HG02798 (cell line): ENCODE results near the gene TRIM8.
A peak's percentile ranks its signal among the peaks of the same experiment; 100 is the strongest.

ENCODE experiments used
- ATAC-seq: cut with Tn5 transposase; IDR thresholded peaks from one replicate; pipeline ENCODE4 v1.9.1; 2021; ENCODE audit warnings: mild to moderate bottlenecking; ENCODE audit not compliant: unreplicated experiment, poor library complexity

TRIM8 gene

DNA sequence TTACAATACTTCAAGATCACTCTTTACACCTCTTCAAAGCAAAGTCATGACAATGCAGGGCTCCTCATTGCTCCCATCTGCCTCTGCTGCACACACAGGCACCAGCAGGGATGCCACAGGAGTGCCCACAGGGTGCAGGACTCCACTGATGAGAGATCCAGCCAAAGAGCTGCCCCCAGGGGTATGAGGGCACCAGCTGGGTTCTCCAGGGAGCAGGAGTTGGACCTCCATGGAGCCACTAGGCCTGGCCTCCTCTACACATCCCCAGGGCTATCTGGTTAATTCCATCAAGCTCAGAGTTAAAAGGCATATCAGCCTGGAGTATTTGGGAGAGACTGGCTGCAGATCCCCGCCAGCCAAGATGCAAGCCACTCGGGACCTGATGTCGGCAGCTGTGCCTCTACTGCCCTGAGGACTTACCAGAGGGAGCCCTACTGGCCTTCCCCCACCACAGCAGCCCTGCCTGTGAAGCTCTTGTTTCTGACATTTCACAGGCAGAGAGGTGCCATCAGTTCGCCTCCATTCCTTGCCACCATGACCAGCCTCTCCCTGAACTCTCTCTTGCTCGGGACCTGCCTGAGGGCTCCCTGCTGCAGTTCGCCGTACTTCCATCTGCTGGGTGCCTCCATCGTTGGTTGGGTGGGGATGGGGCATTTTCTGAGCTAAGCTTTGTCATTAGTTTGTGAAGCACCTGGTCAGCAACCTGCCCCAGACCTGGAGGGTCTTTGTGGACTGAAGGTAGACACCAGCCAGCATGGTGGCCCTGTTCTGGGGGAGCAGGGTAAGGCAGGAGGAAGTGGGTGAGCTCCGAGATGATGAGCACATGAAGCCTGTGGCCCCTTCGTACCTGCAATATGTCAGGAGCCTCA, 12.5 kb upstream of the TRIM8 start:
- ATAC-seq, result no peak

- no peak for ATAC-seq
Measured at GRCh38 chr10:102632394-102633111, 11.7 kb upstream of the TRIM8 start.

GRCh38 chr10:102633287-102633686, 11.0 kb upstream of the TRIM8 start:
- ATAC-seq, result no peak

DNA sequence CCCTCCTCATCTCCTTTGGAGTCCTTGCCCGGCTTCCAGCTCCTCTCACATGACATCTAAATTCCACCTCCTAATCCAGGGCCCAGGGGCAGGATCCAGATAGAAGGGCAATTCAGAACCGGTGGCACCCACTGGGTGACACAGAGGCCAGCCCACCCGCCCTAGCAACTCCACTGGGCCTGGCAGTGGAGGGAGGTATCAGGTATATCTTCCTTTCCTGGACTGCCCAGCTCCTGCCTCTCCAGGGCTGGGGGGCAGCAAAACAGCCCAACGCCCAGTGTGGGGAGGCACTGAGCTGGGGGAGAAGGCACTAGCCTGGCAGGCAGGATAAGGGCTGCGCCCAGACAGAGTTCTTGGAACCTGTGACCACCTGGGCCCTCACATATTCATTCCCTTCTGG, 10.4 kb upstream of the TRIM8 start:
- ATAC-seq, result no peak

- ATAC-seq, result no peak
Measured at GRCh38 chr10:102634686-102635085, 9.6 kb upstream of the TRIM8 start.

- ATAC-seq, result no peak
Measured at GRCh38 chr10:102635377-102635776, 8.9 kb upstream of the TRIM8 start.

- ATAC-seq, result no peak
Measured at GRCh38 chr10:102639537-102639936, 4.7 kb upstream of the TRIM8 start.

DNA sequence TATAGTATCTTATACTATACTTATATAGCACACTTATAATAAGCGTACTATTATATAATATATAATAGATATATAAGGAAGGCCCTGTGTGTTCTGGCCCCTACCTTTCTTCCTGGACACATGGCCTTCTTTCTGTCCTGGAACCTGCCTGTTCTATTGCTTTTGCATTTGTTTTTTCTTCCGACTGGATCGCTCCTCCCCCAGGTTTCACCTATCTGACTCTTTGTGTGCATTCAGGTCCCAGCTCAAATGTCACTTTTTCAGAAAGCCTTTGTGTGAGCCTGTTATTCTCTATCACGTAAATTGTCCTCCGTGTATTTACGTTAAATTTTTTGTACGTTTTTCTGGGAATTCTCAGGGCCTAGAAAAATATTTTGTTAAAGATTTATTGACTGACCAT, 2.9 kb upstream of the TRIM8 start:
- no peak for ATAC-seq

DNA sequence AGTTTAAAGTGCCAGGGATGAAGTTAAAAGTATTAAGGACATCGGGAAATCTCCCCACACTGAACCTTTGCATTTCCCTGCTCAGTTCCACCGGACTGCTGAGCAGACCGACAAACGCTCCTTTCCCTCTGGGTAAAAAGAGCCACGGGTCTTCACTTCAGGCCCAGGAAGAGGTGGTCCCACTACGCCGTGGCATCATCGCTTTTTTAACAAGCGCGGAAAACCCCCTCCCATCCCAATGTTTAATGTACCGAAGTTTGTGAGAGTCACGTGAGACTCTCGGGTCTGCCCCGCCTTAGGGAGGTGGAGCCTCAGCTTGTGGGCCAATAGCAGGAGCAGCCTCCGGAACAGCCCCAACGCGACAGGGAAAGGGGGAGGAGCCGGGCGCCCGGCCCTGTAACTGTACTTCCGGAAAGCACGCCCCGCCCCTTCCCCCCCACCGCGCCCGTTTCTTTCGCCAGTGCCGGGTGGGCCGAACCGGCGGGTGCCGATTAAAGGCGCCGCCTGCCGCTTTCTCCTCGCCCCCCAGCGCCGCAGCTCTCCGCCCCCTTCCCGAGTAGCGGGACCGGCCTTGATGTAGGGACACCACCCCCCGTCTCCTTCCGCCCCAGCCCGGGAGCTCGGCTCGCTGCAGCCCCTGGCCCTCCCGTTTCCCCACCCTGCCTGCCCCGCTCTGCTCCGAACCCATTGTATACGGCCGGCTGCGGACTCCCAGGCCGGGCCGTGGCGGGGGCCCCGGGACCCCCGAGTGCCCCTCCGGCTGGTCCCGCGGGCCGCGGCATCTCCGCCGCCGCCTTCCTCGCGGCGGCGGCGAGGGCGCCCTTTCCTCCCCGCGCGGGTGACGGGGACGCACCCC, 2.2 kb upstream of the TRIM8 start:
- peak; percentile 67 for ATAC-seq

DNA sequence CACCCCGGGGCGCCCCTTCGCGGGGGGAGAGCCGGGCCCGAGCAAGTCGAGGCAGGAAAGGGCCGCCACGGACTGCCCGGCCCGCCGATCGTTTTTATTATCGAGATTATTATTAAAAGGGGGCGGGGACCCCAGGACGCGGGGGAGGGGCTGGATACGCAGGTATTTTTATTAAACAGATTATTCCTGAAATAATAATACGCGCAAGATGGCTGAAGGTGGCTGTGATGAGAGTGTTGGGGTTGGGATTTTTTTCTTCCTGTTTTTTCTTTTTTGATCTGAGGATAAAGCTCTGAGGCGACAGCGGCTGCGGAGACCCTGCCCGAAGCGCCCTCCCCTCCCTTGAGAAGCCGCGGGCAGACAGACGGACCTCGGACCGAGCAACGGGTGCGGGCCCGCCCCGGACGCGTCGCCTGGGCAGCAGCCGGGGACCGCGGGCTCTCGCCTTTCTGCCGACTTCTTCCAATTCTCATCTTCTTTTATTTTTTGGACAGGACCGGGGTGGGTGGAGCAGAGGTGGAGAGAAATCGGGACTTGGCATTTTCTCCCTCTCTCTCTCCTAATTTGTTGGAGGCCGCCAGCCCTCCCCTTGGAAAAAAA, 1.4 kb upstream of the TRIM8 start:
- no peak for ATAC-seq

GRCh38 chr10:102643336-102644065, 778 bp upstream of the TRIM8 start:
- no peak for ATAC-seq

GRCh38 chr10:102644646-102645387, 538 bp downstream of the TRIM8 start:
- ATAC-seq, result peak; percentile 12

DNA sequence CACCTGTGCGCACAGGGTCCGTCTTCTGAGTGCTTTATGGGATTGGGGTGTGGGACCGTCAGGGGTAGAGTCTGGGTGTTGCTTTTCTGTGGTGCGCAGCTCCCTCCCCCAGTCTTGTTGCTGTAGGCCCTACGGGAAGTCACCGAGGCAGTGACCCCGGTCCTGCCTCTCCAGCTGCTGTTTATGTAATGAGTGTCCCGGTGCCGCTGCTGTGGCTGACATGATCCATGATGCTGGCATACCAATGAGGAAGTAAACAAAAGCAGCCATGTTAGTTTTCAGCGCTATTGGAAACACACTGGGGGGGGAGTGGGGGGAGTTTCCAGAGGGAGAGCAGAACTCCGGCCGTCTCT, 1.1 kb downstream of the TRIM8 start:
- no peak for ATAC-seq

DNA sequence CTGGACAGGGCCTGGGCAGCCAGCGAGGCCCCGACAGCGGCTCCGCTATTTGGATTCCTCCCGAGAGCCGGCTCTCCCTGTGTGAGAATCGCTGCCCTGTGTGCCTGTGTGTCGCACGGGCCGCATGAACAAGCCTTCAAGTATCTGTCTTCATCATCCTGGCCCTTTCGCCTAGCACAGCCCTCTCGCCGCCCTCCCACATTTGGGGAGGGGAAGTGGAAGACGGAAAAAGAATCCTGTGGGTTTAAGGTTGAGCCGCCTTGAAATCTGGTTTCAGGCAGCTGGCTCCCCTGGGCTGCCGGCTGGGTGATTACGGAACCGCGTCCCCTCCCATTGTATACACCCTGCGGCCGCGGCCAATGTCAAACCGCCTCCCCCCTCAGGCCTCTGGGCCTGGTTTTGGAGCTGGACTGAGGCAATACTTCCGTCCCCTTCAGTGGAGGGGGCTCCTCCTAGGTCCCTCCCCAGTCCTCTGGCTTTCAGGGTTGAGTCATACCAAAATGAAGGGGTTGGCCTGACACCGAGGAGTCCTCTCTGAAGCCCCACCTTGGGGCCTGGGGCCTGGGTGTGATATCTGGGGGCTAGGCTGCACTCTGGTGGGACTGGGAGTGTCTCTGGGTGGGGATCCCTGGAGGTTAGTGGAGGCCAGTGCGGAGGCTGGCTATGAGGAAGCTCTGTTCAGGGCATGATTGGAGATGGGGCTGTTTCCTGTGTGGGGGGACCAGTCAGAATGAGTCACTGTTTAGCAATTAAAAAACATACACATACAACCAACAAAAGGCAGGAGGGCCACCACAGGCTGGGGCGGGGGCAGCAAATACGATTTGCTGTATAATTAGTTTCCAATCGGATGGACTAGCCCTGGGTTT, 1.7 kb downstream of the TRIM8 start:
- peak; percentile 32 for ATAC-seq

DNA sequence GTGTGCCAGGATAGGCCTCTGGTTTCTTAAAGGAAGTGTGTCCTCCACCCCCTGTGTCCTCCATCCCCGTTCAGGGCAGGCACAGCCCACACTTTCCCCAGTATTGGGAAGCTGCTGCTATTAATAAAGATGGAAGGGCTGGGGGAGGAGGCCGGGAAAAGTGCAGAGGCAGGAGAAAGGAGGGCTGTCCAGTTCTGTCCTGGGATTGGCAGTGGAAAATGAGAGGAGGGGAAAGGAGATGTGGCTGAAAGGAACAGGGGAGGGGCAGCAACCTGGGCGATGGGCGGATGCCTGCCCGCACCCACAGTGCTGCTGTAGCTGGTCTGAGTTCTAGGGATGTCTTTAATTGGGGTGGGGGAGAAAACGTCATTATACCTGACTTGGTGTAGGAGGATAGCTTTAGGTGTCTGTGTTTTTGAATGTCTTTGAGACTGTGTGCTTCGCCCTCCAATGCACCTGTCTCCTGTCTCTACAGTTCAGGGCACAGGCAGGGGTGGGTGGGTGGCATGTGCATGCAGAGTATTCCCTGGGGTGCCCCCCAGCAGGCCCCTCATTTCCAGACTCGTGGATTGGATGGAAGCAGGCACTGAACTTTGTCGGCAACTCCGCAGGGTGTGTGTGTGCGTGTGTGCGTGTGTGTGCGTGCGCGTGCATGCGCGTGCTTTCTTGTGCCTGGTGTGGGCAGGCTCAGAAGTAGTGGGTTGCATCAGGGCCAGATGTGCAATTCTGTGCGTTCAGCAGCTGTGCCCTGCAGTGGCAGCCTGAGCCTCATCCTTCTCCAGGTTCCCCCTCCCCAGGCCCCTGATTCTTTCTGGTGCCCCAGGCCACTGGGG, 2.5 kb downstream of the TRIM8 start:
- ATAC-seq, result no peak

- no peak for ATAC-seq
Measured at GRCh38 chr10:102647443-102648268, 3.4 kb downstream of the TRIM8 start.
